Measurements from ENCODE around the gene PRRC2A.

Gene PRRC2A

DNA sequence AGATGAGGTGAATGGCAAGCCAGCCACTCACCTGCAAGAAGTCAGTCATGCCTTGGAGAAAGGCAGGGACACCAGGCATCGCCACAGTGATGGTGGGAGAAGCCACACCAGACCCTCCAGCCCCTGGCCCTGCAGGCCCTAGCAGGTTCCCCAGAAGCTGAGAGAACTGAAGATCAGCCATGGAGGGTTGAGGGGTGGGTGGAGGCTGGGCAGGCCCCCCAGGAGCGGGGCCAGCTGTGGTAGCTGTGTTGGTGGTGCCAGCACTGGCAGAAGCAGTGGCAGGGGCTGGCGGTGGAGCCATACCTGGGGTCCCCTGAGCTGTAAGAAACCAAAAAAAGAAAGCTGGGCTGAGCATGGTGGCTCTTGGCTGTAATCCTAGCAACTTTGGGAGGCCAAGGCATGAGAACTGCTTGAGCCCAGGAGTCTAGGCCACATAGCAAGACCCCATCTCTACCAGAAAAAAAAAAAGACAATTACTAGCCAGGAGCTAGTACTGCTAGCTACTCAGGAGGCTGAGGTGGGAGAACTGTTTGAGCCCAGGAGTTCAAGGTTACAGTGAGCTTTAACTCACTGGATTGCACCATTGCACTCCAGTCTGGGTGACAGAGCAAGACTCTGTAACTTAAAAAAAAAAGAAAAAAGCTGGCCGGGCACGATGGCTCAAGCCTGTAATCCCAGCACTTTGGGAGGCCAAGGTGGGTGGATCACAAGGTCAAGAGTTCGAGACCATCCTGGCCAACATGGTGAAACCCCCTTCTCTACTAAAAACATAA, 22.5 kb downstream of the PRRC2A start (continued):
- TF ChIP-seq BCL11B (tag by site-specific recombination; IDR thresholded peaks at IDR 0.05; ENCODE audit: low read depth) (no peak), ZNF561 (tag by site-specific recombination; IDR thresholded peaks at IDR 0.05; ENCODE audit: borderline replicate concordance) (no peak), ZNF544 (tag by site-specific recombination; IDR thresholded peaks at IDR 0.05) (no peak), KLF10 (tag by site-specific recombination; IDR thresholded peaks at IDR 0.05) (no peak), PRDM1 (tag by site-specific recombination; IDR thresholded peaks at IDR 0.05) (no peak), ZNF585B (tag by site-specific recombination; IDR thresholded peaks at IDR 0.05) (no peak), ZNF26 (tag by site-specific recombination; IDR thresholded peaks at IDR 0.05) (no peak), ZSCAN16 (tag by site-specific recombination; IDR thresholded peaks at IDR 0.05) (no peak), ZNF16 (tag by site-specific recombination; IDR thresholded peaks at IDR 0.05; ENCODE audit: low read depth) (no peak)
- TF ChIP-seq, protein P1, sequence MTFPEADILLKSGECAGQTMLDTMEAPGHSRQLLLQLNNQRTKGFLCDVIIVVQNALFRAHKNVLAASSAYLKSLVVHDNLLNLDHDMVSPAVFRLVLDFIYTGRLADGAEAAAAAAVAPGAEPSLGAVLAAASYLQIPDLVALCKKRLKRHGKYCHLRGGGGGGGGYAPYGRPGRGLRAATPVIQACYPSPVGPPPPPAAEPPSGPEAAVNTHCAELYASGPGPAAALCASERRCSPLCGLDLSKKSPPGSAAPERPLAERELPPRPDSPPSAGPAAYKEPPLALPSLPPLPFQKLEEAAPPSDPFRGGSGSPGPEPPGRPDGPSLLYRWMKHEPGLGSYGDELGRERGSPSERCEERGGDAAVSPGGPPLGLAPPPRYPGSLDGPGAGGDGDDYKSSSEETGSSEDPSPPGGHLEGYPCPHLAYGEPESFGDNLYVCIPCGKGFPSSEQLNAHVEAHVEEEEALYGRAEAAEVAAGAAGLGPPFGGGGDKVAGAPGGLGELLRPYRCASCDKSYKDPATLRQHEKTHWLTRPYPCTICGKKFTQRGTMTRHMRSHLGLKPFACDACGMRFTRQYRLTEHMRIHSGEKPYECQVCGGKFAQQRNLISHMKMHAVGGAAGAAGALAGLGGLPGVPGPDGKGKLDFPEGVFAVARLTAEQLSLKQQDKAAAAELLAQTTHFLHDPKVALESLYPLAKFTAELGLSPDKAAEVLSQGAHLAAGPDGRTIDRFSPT (tag by site-specific recombination; IDR thresholded peaks at IDR 0.05), result no peak
- TF ChIP-seq, protein P2, sequence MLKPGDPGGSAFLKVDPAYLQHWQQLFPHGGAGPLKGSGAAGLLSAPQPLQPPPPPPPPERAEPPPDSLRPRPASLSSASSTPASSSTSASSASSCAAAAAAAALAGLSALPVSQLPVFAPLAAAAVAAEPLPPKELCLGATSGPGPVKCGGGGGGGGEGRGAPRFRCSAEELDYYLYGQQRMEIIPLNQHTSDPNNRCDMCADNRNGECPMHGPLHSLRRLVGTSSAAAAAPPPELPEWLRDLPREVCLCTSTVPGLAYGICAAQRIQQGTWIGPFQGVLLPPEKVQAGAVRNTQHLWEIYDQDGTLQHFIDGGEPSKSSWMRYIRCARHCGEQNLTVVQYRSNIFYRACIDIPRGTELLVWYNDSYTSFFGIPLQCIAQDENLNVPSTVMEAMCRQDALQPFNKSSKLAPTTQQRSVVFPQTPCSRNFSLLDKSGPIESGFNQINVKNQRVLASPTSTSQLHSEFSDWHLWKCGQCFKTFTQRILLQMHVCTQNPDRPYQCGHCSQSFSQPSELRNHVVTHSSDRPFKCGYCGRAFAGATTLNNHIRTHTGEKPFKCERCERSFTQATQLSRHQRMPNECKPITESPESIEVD (tag by site-specific recombination; IDR thresholded peaks at IDR 0.05), result no peak

- H3K4me1 ChIP-seq (ENCODE audit: control insufficient read depth, insufficient read depth, low read length), result no peaks in the 10 kb centered on the region
- no peaks in the 10 kb centered on the region for H3K9me3 ChIP-seq (ENCODE audit: control insufficient read depth, insufficient read depth, low read depth, low read length)
- no peak overlapping the region for H3K4me3 ChIP-seq (ENCODE audit: low read depth, low read length)
- ChIA-PET POLR2A (interaction anchor here (0.6 to 3.5 kb wide), 6 partner anchors 9 to 470 kb away, joined by 4 to 20 read pairs (median 6); partner anchors contain the start of genes BAG6 and HSPA1B), CTCF (interaction anchor here (0.6 kb wide), 1 partner anchor 246 kb away, joined by 3 read pairs; no protein-coding TSS in a partner anchor)
- H3K27ac ChIP-seq (ENCODE audit: extremely low read depth, low read depth, low read length), result no peak overlapping the region
- H3K36me3 ChIP-seq (ENCODE audit: control insufficient read depth in 2 of 2, insufficient read depth in 1 of 2, low read length in 2 of 2), result peaks cover 54 to 95% of the 10 kb centered on the region in 2 experiments
- TF ChIP-seq ATF2 (tag by site-specific recombination; IDR thresholded peaks at IDR 0.05; ENCODE audit: low read depth), result no peak
- TF ChIP-seq ZEB2 (tag by site-specific recombination; IDR thresholded peaks at IDR 0.05), result no peak
- TF ChIP-seq ZNF76 (tag by site-specific recombination; IDR thresholded peaks at IDR 0.05; ENCODE audit: borderline replicate concordance, low read depth), result no peak
- TF ChIP-seq ZNF311 (tag by site-specific recombination; IDR thresholded peaks at IDR 0.05; ENCODE audit: borderline replicate concordance), result no peak
- no peak for TF ChIP-seq SP7 (tag by site-specific recombination; IDR thresholded peaks at IDR 0.05)
- no peak for TF ChIP-seq YY2 (tag by site-specific recombination; IDR thresholded peaks at IDR 0.05)
- TF ChIP-seq ZNF660 (tag by site-specific recombination; IDR thresholded peaks at IDR 0.05), result no peak
- TF ChIP-seq GLIS2 (tag by site-specific recombination; IDR thresholded peaks at IDR 0.05), result peak; percentile 12; the same call in 1 of the 2 replicates
- TF ChIP-seq, protein P3, sequence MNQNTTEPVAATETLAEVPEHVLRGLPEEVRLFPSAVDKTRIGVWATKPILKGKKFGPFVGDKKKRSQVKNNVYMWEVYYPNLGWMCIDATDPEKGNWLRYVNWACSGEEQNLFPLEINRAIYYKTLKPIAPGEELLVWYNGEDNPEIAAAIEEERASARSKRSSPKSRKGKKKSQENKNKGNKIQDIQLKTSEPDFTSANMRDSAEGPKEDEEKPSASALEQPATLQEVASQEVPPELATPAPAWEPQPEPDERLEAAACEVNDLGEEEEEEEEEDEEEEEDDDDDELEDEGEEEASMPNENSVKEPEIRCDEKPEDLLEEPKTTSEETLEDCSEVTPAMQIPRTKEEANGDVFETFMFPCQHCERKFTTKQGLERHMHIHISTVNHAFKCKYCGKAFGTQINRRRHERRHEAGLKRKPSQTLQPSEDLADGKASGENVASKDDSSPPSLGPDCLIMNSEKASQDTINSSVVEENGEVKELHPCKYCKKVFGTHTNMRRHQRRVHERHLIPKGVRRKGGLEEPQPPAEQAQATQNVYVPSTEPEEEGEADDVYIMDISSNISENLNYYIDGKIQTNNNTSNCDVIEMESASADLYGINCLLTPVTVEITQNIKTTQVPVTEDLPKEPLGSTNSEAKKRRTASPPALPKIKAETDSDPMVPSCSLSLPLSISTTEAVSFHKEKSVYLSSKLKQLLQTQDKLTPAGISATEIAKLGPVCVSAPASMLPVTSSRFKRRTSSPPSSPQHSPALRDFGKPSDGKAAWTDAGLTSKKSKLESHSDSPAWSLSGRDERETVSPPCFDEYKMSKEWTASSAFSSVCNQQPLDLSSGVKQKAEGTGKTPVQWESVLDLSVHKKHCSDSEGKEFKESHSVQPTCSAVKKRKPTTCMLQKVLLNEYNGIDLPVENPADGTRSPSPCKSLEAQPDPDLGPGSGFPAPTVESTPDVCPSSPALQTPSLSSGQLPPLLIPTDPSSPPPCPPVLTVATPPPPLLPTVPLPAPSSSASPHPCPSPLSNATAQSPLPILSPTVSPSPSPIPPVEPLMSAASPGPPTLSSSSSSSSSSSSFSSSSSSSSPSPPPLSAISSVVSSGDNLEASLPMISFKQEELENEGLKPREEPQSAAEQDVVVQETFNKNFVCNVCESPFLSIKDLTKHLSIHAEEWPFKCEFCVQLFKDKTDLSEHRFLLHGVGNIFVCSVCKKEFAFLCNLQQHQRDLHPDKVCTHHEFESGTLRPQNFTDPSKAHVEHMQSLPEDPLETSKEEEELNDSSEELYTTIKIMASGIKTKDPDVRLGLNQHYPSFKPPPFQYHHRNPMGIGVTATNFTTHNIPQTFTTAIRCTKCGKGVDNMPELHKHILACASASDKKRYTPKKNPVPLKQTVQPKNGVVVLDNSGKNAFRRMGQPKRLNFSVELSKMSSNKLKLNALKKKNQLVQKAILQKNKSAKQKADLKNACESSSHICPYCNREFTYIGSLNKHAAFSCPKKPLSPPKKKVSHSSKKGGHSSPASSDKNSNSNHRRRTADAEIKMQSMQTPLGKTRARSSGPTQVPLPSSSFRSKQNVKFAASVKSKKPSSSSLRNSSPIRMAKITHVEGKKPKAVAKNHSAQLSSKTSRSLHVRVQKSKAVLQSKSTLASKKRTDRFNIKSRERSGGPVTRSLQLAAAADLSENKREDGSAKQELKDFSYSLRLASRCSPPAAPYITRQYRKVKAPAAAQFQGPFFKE (tag by site-specific recombination; IDR thresholded peaks at IDR 0.05; ENCODE audit: borderline replicate concordance), result no peak
- no peak for TF ChIP-seq MYNN (tag by site-specific recombination; IDR thresholded peaks at IDR 0.05; ENCODE audit: borderline replicate concordance)
- TF ChIP-seq ZNF600 (tag by site-specific recombination; IDR thresholded peaks at IDR 0.05), result peak; percentile 63
Observed at GRCh38 chr6:31643818-31644454, 23.4 kb downstream of the PRRC2A start.
